Neural cell (in vitro differentiated cells): ENCODE data around the gene POLN.

Experiments used
- EP300 ChIP-seq: fragments of 450-650 bp; conservative IDR thresholded peaks from 2 replicates; pipeline ENCODE4 v1.6.1; 2014; ENCODE audit warnings: antibody characterized with exemption, mild to moderate bottlenecking, moderate library complexity; ENCODE audit not compliant: poor library complexity, severe bottlenecking
- EZH2 ChIP-seq: fragments of 200-600, 300-800 bp; shearing (Covaris generic), sonication (generic); IDR thresholded peaks from 2 replicates; pipeline ENCODE4 v1.6.1; 2014; ENCODE audit warnings: antibody characterized with exemption, low read length, borderline replicate concordance, mild to moderate bottlenecking; ENCODE audit not compliant: insufficient read depth, poor library complexity, severe bottlenecking

GRCh38 chr4:2180410-2180809, 61.5 kb downstream of the POLN start:
- TF ChIP-seq EP300 = no peak
- TF ChIP-seq EZH2 = no peak
